Measurements from ENCODE around the gene CXCR2.

DNA sequence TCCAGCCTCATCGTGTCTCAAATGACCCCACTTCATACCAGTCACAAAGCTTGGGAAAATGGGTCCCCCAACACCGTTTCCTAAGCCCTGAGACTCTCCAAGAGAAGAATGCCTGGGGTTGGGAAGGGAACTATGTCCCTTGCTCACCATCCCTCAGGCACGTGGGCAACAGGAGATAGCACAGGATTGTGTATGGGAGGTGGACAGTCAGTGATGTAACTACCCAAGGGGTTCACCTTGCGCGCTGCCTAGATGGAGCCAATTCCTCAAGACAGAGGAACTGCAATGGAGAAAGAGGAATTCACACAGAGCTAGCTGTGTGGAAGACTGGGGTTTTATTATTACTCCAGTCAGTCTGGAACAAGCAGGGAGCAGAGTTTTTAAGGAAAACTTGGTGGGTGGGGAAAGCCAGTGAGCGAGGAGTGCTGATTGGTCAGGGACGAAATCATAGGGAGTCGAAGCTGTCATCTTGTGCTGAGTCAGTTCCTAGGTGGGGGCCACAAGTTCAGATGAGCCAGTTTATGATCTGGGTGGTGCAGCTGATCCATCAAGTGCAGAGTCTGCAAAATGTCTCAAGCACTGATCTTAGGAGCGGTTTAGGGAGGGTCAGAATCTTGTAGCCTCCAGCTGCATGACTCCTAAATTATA is 54.8 kb downstream of the CXCR2 start:
- TF ChIP-seq, protein P1, sequence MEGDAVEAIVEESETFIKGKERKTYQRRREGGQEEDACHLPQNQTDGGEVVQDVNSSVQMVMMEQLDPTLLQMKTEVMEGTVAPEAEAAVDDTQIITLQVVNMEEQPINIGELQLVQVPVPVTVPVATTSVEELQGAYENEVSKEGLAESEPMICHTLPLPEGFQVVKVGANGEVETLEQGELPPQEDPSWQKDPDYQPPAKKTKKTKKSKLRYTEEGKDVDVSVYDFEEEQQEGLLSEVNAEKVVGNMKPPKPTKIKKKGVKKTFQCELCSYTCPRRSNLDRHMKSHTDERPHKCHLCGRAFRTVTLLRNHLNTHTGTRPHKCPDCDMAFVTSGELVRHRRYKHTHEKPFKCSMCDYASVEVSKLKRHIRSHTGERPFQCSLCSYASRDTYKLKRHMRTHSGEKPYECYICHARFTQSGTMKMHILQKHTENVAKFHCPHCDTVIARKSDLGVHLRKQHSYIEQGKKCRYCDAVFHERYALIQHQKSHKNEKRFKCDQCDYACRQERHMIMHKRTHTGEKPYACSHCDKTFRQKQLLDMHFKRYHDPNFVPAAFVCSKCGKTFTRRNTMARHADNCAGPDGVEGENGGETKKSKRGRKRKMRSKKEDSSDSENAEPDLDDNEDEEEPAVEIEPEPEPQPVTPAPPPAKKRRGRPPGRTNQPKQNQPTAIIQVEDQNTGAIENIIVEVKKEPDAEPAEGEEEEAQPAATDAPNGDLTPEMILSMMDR (IDR thresholded peaks at IDR 0.05), result no peak
- TF ChIP-seq POLR2A (IDR thresholded peaks at IDR 0.05), result no peak

Measured in heart left ventricle (tissue), 13 donors.